Endothelial cell (in vitro differentiated cells): ENCODE data around the gene APLF. TPM values are rescaled to one million over a fixed set of nuclear protein-coding genes. Genes with fewer than 3 reads are reported as not detected.

Experiments used
- DNase-seq: peaks from one replicate; pipeline ENCODE4 v3.0.0; 2021; ENCODE audit warnings: low spot score
- H3K27ac Mint-ChIP-seq: one replicate; pipeline ENCODE4 v1.8.0; 2021; ENCODE audit warnings: mixed read lengths, inconsistent platforms; ENCODE audit not compliant: unreplicated experiment
- H3K27me3 Mint-ChIP-seq: one replicate; pipeline ENCODE4 v1.8.0; 2021; ENCODE audit warnings: mild to moderate bottlenecking, moderate library complexity, mixed read lengths, inconsistent platforms; ENCODE audit not compliant: unreplicated experiment
- H3K36me3 Mint-ChIP-seq: one replicate; pipeline ENCODE4 v1.8.0; 2021; ENCODE audit warnings: mild to moderate bottlenecking, low read depth, mixed read lengths, inconsistent platforms; ENCODE audit not compliant: unreplicated experiment
- H3K4me1 Mint-ChIP-seq: one replicate; pipeline ENCODE4 v1.8.0; 2021; ENCODE audit warnings: mild to moderate bottlenecking, mixed read lengths, inconsistent platforms; ENCODE audit not compliant: unreplicated experiment
- H3K4me3 Mint-ChIP-seq: one replicate; pipeline ENCODE4 v1.8.0; 2021; ENCODE audit warnings: mild to moderate bottlenecking, mixed read lengths, inconsistent platforms; ENCODE audit not compliant: unreplicated experiment
- H3K9me3 Mint-ChIP-seq: one replicate; pipeline ENCODE4 v1.8.0; 2021; ENCODE audit warnings: mixed read lengths, inconsistent platforms; ENCODE audit not compliant: unreplicated experiment
- total RNA-seq: library from RNA; stranded (reverse); fragmentation: NEBNext Ultra II Directional; extraction: Animal tissue kit (Norgen Biotek cat#: 25700); gene quantifications from one replicate; pipeline ENCODE4 v1.2.1, GENCODE V29; 2021; ENCODE audit not compliant: unreplicated experiment
- TF ChIP-seq, protein P1 (sequence below): fragments of 200-600 bp; sonication (generic); IDR thresholded peaks from one replicate; pipeline ENCODE4 v1.5.0; 2021; ENCODE audit warnings: antibody characterized with exemption; ENCODE audit not compliant: unreplicated experiment

Gene APLF
- total RNA-seq, 1 donor from 2014 or later: 12.9 TPM

DNA sequence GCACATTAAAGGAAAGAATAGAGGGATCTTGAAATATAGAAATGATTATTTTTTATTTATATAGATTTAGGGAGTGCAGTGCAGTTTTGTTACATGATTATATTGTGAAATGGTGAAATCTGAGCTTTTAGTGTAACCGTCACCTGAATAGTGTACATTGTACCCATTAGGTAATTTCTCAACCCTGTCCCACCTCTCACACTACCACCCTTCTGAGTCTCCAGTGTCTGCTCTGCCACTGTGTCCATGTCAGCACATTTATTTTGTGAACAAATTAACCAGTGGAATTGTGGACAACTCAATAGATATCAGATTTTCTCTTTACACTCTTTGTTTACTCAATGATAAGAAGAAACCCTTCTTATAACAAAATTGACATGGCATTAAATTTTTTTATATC lies 24.2 kb downstream of the APLF start:
- DNase-seq: no peak
- peaks cover 20% of the 10 kb centered on the region for H3K36me3 Mint-ChIP-seq
- no peak overlapping the region for H3K27ac Mint-ChIP-seq
- H3K4me1 Mint-ChIP-seq: no peaks in the 10 kb centered on the region
- no peaks in the 10 kb centered on the region for H3K9me3 Mint-ChIP-seq
- H3K4me3 Mint-ChIP-seq: no peak overlapping the region
- H3K27me3 Mint-ChIP-seq: peaks cover 2% of the 10 kb centered on the region
- TF ChIP-seq, protein P1, sequence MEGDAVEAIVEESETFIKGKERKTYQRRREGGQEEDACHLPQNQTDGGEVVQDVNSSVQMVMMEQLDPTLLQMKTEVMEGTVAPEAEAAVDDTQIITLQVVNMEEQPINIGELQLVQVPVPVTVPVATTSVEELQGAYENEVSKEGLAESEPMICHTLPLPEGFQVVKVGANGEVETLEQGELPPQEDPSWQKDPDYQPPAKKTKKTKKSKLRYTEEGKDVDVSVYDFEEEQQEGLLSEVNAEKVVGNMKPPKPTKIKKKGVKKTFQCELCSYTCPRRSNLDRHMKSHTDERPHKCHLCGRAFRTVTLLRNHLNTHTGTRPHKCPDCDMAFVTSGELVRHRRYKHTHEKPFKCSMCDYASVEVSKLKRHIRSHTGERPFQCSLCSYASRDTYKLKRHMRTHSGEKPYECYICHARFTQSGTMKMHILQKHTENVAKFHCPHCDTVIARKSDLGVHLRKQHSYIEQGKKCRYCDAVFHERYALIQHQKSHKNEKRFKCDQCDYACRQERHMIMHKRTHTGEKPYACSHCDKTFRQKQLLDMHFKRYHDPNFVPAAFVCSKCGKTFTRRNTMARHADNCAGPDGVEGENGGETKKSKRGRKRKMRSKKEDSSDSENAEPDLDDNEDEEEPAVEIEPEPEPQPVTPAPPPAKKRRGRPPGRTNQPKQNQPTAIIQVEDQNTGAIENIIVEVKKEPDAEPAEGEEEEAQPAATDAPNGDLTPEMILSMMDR: no peak

DNA sequence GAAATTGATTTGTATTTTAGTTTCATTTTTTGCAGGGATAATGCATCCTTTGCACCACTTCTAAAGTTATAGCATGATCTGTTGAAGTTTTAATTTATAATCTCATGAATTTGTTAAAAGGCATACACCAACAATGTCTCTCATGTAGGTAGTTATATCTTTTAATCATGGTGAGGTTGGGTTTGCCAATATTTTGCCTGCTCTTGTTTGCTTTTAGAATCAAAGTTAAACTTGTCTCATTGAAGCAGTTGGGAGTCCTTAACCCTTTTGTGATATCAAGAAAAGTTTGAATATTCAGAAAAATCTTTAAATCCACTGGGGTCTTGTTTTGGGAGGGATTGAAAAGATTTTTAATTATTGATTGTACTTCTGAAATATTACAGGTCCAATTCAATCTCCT lies 31.7 kb downstream of the APLF start:
- peaks cover 6% of the 10 kb centered on the region for H3K27me3 Mint-ChIP-seq
- no peak overlapping the region for H3K27ac Mint-ChIP-seq
- H3K4me3 Mint-ChIP-seq: no peak overlapping the region
- TF ChIP-seq, protein P1: no peak
- no peaks in the 10 kb centered on the region for H3K9me3 Mint-ChIP-seq
- DNase-seq: no peak
- H3K36me3 Mint-ChIP-seq: peaks cover 24% of the 10 kb centered on the region
- H3K4me1 Mint-ChIP-seq: no peaks in the 10 kb centered on the region

DNA sequence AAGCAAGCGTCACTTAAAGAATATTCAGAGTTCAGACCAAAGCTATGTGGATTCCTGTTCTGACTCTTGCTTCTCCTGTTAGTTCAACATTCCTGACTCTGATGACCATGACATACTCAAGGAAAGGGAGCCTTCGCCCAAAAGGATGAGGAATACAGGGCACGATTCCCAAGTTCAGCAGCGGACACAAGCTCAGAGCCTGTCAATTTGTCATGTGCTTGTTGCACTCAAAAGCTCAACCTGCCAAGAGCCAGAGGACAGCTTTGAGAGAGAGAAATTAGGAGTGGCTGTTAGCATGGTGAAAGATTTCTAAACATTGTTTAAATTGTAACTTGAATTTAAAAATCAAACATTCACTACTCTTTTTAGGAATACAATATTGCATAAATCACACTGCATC lies 33.3 kb downstream of the APLF start:
- no peak for DNase-seq
- H3K9me3 Mint-ChIP-seq: no peaks in the 10 kb centered on the region
- TF ChIP-seq, protein P1: no peak
- H3K27me3 Mint-ChIP-seq: peaks cover 6% of the 10 kb centered on the region
- no peaks in the 10 kb centered on the region for H3K4me1 Mint-ChIP-seq
- H3K27ac Mint-ChIP-seq: no peak overlapping the region
- peaks cover 14% of the 10 kb centered on the region for H3K36me3 Mint-ChIP-seq
- H3K4me3 Mint-ChIP-seq: no peak overlapping the region

DNA sequence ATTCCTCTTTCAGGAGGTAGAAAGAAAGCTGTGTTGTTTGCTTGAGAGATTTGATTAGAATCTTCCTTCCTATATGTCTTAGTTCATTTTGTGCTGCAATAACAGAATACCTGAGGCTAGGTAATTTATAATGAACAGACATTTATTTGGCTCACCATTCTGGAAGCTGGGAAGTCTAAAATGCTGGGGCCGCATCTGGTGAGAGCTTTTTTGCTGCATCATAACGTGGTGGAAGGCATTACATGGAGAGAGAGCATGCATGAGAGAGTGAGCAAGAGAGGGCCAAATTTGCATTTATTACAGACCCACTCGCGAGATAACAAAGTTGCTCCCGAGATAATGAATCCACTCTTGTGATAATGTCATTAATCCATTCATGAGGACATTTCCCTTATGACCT lies 34.4 kb downstream of the APLF start:
- Mint-ChIP-seq H3K9me3 (no peaks in the 10 kb centered on the region), H3K36me3 (peaks cover 9% of the 10 kb centered on the region)

DNA sequence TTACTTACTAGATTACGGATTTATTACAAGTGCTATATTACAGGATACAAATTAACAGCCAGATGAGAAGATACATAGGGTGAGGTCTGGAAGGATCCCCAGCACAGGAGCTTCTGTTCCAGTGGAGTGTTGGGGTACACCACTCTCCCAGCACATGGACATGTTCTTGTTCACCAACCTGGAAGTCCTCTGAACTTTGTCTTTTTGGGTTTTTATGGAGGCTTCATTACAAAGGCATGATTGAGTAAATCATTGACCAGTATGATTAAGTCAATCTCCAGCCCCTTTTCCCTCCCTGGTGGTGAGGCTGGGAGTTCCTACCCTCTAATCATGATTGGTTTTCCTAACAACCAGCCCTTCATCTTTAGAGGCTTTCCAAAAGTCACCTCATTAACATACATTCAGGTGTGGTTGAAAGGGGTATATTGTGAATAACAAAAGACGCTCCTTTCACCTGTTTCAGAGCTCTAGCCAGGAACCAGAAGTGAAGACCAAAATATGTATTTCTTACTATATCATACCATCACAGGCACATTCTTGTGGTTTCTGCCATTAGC lies 38.3 kb downstream of the APLF start:
- H3K27me3 Mint-ChIP-seq: no peaks in the 10 kb centered on the region
- no peak for DNase-seq

More for the DNA sequence above, 34.4 kb downstream of the APLF start:
- DNase-seq: no peak
- Mint-ChIP-seq H3K4me3 (no peak overlapping the region), H3K27ac (no peak overlapping the region), H3K27me3 (peaks cover 4% of the 10 kb centered on the region), H3K4me1 (no peaks in the 10 kb centered on the region)
- TF ChIP-seq, protein P1: no peak

More for the DNA sequence above, 38.3 kb downstream of the APLF start:
- Mint-ChIP-seq H3K4me1 (no peaks in the 10 kb centered on the region), H3K36me3 (peaks cover 10% of the 10 kb centered on the region), H3K9me3 (no peaks in the 10 kb centered on the region), H3K27ac (no peak overlapping the region), H3K4me3 (no peak overlapping the region)
- TF ChIP-seq, protein P1: no peak
